Measurements from ENCODE around the gene AGTPBP1.
A peak's percentile ranks its signal among the peaks of the same experiment; 100 is the strongest.
"Not testable (repeated sequence)": the region's sequence is repeated elsewhere in the genome, so short reads cannot be mapped to it uniquely, and the experiment has no call there.

Gene AGTPBP1

GRCh38 chr9:85741875-85742596 is at the start of gene AGTPBP1:
Gene AGTPBP1 (minus strand): TSS chr9:85741954. CDS start chr9:85712533, 29,421 bp downstream.
- peak; percentile 26 for DNase-seq

GRCh38 chr9:85786116-85786515 is 44.4 kb upstream of the AGTPBP1 start:
- DNase-seq = not testable (repeated sequence)

GRCh38 chr9:85773844-85774243 is 32.1 kb upstream of the AGTPBP1 start:
- DNase-seq = not testable (repeated sequence)

- DNase-seq = not testable (repeated sequence)
Measured at GRCh38 chr9:85761802-85762201, 20.0 kb upstream of the AGTPBP1 start.

GRCh38 chr9:85757716-85758115 is 16.0 kb upstream of the AGTPBP1 start:
- DNase-seq = not testable (repeated sequence)

GRCh38 chr9:85756216-85756615 is 14.5 kb upstream of the AGTPBP1 start:
- not testable (repeated sequence) for DNase-seq

- DNase-seq = no peak
Measured at GRCh38 chr9:85746309-85746708, 4.6 kb upstream of the AGTPBP1 start.

GRCh38 chr9:85745203-85745602 is 3.4 kb upstream of the AGTPBP1 start:
- DNase-seq = no peak

- no peak for DNase-seq
Measured at GRCh38 chr9:85744480-85744879, 2.7 kb upstream of the AGTPBP1 start.

- DNase-seq = no peak
Measured at GRCh38 chr9:85743275-85744128, 1.7 kb upstream of the AGTPBP1 start.

GRCh38 chr9:85742597-85742936 is 813 bp upstream of the AGTPBP1 start:
- DNase-seq = no peak

- no peak for DNase-seq
Measured at GRCh38 chr9:85741095-85741874, 469 bp downstream of the AGTPBP1 start.

GRCh38 chr9:85740787-85741094 is 1.0 kb downstream of the AGTPBP1 start:
- no peak for DNase-seq

GRCh38 chr9:85738509-85738908 is 3.2 kb downstream of the AGTPBP1 start:
- no peak for DNase-seq

- DNase-seq = no peak
Measured at GRCh38 chr9:85737671-85738070, 4.1 kb downstream of the AGTPBP1 start.

- no peak for DNase-seq
Measured at GRCh38 chr9:85730916-85731630, 10.7 kb downstream of the AGTPBP1 start.

- no peak for DNase-seq
Measured at GRCh38 chr9:85729882-85730281, 11.9 kb downstream of the AGTPBP1 start.

- DNase-seq = no peak
Measured at GRCh38 chr9:85727500-85727899, 14.3 kb downstream of the AGTPBP1 start.

- DNase-seq = no peak
Measured at GRCh38 chr9:85726737-85727136, 15.0 kb downstream of the AGTPBP1 start.

GRCh38 chr9:85723215-85723614 is 18.5 kb downstream of the AGTPBP1 start:
- no peak for DNase-seq

GRCh38 chr9:85719411-85719810 is 22.3 kb downstream of the AGTPBP1 start:
- not testable (repeated sequence) for DNase-seq

GRCh38 chr9:85717818-85718217 is 23.9 kb downstream of the AGTPBP1 start:
- DNase-seq = not testable (repeated sequence)

GRCh38 chr9:85717220-85717619 is 24.5 kb downstream of the AGTPBP1 start:
- no peak for DNase-seq

Data from SHP77 treated with DMSO at 0.1 percent for 48 hours (cell line).